Bronchial epithelial cell (primary cell): Measurements from ENCODE around the gene CST7. TPM values are rescaled to one million over a fixed set of nuclear protein-coding genes. Genes with fewer than 3 reads are reported as not detected.
A peak's percentile ranks its signal among the peaks of the same experiment; 100 is the strongest.
"Not testable (repeated sequence)": the region's sequence is repeated elsewhere in the genome, so short reads cannot be mapped to it uniquely, and the experiment has no call there.

Source experiments
- DNase-seq: peaks from one replicate; pipeline ENCODE4 v3.0.0-alpha.2; 2010; ENCODE audit warnings: low read depth
- FAIRE-seq: peaks from 2 replicates; lab custom pipeline; 2011; peaks lifted over from hg19 to GRCh38; lab: Jason Lieb, UNC
- H3K27me3 ChIP-seq: 2 replicates; pipeline ENCODE4 v1.5.1; 2011; ENCODE audit warnings: low read length; ENCODE audit not compliant: control insufficient read depth, insufficient read depth
- H3K36me3 ChIP-seq: 2 replicates; pipeline ENCODE4 v1.5.1; 2011; ENCODE audit warnings: low read length; ENCODE audit not compliant: control insufficient read depth, insufficient read depth
- H3K4me3 ChIP-seq: 2 replicates; pipeline ENCODE4 v1.5.1; 2011; ENCODE audit warnings: mild to moderate bottlenecking, low read depth, low read length, control low read depth
- total RNA-seq: library from RNA; depleted of rRNA; stranded (reverse); fragments of >200 nt; gene quantifications from 2 replicates; pipeline ENCODE4 v1.2.1, GENCODE V29; 2014
- TF ChIP-seq, protein P1 (sequence below): IDR thresholded peaks from 2 replicates; pipeline ENCODE4 v1.5.1; 2011; ENCODE audit warnings: mild to moderate bottlenecking, moderate library complexity, low read length, control low read depth, inconsistent platforms; ENCODE audit not compliant: insufficient read depth, severe bottlenecking

Gene CST7
- total RNA-seq, 1 donor from 2014 or later: not detected

DNA sequence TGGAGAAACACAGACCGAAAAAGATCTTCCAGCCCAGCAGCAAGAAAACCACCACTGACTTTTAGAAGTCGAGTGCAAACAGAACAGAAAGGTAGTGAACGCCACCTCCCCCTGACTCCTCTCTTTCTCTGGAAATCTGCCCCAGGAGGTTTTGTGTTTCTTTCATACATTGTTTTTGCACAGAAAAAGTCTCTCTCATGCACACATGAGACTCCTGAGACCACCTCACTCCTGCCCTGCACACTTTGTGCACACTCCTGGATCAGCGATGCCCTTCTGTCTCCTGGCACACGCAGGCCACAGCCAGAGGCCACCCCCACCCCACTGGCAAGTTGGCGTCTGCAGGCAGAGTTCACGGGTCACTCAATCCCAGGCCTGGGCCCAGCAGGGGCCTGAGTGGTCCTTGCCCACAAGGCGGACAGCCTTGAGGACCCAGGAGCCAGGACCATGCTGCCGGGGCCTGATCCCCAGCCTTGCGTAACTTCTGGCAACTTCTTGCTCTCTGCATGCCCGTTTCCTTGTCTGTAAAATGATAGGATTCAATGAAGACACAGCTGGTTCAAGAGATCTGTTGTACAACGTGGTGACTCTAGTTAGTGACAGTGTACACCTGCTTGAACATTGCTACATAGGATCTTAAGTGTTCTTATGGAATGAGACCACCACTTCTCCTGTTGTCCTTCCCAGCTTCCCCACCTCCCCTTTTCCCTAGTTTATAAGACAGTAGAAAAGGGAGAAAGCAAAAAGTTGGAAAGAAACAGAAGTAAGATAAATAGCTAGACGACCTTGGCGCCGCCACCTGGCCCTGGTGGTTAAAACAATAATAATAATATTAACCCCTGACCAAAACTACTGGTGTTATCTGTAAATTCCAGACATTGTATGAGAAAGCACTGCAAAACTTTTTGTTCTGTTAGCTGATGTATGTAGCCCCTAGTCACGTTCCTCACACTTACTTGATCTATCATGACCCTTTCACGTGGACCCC lies 30.2 kb upstream of the CST7 start:
- Histone ChIP-seq H3K36me3 (no peaks in the 10 kb centered on the region), H3K27me3 (no peaks in the 10 kb centered on the region), H3K4me3 (no peak overlapping the region)
- TF ChIP-seq, protein P1, sequence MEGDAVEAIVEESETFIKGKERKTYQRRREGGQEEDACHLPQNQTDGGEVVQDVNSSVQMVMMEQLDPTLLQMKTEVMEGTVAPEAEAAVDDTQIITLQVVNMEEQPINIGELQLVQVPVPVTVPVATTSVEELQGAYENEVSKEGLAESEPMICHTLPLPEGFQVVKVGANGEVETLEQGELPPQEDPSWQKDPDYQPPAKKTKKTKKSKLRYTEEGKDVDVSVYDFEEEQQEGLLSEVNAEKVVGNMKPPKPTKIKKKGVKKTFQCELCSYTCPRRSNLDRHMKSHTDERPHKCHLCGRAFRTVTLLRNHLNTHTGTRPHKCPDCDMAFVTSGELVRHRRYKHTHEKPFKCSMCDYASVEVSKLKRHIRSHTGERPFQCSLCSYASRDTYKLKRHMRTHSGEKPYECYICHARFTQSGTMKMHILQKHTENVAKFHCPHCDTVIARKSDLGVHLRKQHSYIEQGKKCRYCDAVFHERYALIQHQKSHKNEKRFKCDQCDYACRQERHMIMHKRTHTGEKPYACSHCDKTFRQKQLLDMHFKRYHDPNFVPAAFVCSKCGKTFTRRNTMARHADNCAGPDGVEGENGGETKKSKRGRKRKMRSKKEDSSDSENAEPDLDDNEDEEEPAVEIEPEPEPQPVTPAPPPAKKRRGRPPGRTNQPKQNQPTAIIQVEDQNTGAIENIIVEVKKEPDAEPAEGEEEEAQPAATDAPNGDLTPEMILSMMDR: no peak
- DNase-seq: no peak
- no peak for FAIRE-seq

DNA sequence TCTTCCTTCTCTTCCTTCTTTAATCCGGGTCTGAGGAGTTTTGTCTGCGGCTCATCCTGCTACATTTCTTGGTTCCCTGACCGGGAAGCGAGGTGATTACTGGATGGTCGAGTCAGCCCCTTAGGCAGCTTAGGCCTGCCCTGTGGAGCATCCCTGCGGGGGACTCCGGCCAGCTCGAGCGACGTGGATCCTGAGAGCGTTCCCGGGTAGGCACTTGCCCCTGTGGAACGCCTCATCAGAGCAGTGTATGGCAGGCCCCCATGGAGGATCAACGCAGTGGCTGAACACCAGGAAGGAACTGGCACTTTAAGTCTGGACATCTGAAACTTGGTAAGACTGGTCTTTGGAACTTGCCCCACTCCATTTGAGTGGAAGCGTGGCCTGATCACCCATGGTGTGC lies 29.4 kb upstream of the CST7 start:
- DNase-seq, H3K27me3 ChIP-seq, H3K4me3 ChIP-seq, FAIRE-seq, H3K36me3 ChIP-seq: not testable (repeated sequence)

DNA sequence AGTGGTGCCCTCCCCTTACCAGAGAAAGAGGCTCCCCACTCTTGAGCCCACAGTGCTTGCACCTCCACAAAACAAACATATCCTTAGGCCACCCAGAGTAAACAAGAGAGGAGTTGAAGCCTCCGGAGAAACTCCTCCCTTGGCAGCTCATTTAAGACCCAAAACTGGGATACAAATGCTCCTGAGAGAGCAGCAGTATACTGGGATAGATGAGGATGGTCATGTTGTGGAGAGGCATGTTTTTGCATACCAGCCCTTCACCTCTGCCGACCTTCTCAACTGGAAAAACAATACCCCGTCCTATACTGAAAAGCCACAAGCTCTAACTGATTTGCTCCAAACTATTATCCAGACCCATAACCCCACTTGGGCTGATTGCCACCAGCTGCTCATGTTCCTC lies 28.4 kb upstream of the CST7 start:
- DNase-seq: not testable (repeated sequence)
- FAIRE-seq: peak; percentile 70

DNA sequence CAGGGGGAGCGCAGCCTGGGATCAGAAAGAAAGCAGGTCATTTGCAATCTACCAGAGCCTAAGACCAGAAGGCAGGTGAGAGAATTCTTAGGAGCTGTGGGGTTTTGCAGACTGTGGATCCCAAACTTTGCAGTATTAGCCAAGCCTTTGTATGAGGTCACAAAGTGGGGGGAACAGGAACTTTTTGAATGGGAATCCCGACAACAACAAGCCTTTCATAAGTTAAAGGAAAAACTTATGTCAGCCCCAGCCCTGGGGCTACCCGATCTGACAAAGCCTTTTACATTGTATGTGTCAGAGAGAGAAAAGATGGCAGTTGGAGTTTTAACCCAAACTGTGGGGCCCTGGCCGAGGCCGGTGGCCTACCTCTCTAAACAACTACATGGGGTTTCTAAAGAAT lies 19.8 kb upstream of the CST7 start:
- not testable (repeated sequence) for DNase-seq, H3K36me3 ChIP-seq, H3K4me3 ChIP-seq, H3K27me3 ChIP-seq, FAIRE-seq

More for the DNA sequence above, 28.4 kb upstream of the CST7 start:
- H3K4me3 ChIP-seq, H3K36me3 ChIP-seq, H3K27me3 ChIP-seq: not testable (repeated sequence)

DNA sequence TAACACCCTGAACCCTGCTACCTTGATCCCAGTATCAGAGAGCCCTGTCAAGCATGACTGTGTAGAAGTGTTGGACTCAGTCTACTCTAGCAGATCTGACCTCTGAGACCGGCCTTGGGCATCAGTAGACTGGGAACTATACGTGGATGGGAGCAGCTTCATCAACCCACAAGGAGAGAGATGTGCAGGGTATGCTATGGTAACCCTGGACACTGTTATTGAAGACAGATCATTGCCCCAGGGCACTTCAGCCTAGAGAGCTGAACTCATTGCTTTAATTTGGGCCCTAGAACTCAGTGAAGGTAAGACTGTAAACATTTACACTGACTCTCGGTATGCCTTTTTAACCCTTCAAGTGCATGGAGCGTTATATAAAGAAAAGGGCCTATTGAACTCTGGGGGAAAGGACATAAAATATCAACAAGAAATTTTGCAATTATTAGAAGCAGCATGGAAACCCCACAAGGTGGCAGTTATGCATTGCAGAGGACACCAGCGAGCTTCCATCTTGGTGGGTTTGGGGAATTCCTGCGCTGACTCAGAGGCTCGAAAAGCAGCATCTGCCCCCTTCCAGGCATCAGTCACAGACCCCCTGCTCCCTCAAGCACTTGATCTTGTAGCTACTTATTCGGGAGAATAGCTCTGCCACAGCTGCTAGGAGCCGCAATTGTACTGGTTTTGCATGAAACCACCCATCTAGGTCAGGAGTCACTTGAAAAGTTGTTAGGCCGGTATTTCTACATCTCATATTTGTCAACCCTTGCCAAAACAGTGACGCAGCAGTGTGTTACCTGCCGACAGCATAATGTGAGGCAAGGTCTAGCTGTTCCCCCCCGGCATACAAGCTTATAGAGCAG lies 19.0 kb upstream of the CST7 start:
- not testable (repeated sequence) for H3K36me3 ChIP-seq, H3K27me3 ChIP-seq
- peak; percentile 95 for FAIRE-seq
- DNase-seq: peak; percentile 98
- H3K4me3 ChIP-seq: peak overlapping the region; percentile 45

DNA sequence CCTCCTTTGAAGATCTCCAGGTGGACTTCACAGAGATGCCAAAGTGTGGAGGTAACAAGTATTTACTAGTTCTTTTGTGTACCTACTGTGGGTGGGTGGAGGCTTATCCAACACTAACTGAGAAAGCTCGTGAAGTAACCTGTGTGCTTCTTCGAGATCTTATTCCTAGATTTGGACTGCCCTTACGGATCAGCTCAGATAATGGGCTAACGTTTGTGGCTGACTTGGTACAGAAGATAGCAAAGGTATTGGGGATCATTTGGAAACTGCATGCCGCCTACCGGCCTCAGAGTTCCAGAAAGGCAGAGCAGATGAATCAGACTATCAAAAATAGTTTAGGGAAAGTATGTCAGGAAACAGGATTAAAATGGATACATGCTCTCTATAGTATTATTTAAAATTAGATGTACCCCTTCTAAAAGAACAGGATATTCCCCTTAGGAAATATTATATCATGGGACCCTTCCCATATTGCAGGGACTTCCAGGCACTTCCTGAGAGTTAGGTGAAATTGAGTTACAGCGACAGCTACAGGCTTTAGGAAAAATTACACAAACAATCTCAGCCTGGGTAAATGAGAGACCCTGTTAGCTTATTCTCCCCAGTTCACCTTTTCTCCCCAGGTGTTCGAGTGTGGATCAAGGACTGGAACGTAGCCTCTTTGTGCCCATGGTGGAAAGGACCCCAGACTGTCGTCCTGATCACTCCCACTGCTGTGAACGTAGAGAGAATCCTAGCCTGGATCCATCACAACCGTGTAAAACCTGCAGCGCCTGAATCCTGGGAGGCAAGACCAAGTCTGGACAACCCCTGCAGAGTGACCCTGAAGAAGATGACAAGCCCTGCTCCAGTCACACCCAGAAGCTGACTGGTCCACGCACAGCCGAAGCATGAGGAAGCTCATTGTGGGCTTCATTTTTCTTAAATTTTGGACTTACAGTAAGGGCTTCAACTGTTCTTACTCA lies 18.1 kb upstream of the CST7 start:
- peak; percentile 22 for DNase-seq
- not testable (repeated sequence) for FAIRE-seq, H3K27me3 ChIP-seq, H3K36me3 ChIP-seq
- H3K4me3 ChIP-seq: peak overlapping the region; percentile 45
- TF ChIP-seq, protein P1: peak; percentile 56

DNA sequence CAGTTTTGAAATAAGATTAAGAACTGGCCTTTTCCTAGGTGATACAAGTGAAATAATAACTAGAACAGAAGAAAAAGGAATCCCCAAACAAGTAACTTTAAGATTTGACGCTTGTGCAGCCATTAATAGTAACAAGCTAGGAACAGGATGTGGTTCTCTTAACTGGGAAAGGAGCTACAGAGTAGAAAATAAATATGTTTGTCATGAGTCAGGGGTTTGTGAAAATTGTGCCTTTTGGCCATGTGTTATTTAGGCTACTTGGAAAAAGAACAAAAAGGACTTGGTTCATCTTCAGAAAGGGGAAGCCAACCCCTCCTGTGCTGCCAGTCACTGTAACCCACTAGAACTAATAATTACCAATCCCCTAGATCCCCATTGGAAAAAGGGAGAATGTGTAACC lies 17.2 kb upstream of the CST7 start:
- H3K36me3 ChIP-seq, FAIRE-seq, H3K27me3 ChIP-seq, H3K4me3 ChIP-seq: not testable (repeated sequence)
- DNase-seq: peak; percentile 14
